GM12878 (cell line): ENCODE measurements around the gene CYB5B. TPM values are rescaled to one million over a fixed set of nuclear protein-coding genes. Genes with fewer than 3 reads are reported as not detected.
A peak's percentile ranks its signal among the peaks of the same experiment; 100 is the strongest.

Source experiments
- ASH2L ChIP-seq: fragments of 300-600, 200-600 bp; sonication (generic); IDR thresholded peaks from 2 replicates; pipeline ENCODE4 v1.6.1; 2017; ENCODE audit warnings: low read depth, mild to moderate bottlenecking, borderline replicate concordance
- GATAD2B ChIP-seq: fragments of 450-650 bp; conservative IDR thresholded peaks from 2 replicates; pipeline ENCODE4 v1.6.1; 2017; ENCODE audit warnings: low read depth, mild to moderate bottlenecking, moderate library complexity
- HCFC1 ChIP-seq: fragments of 150-350 bp; IDR thresholded peaks from 2 replicates; pipeline ENCODE4 v1.6.1; 2014; ENCODE audit warnings: low read length
- NR2F1 ChIP-seq: fragments of 450-650 bp; conservative IDR thresholded peaks from 2 replicates; pipeline ENCODE4 v1.6.1; 2017; ENCODE audit warnings: mild to moderate bottlenecking
- PAX8 ChIP-seq: fragments of 450-650 bp; IDR thresholded peaks from 2 replicates; pipeline ENCODE4 v1.6.1; 2017; ENCODE audit warnings: mild to moderate bottlenecking, moderate library complexity
- SIX5 ChIP-seq: IDR thresholded peaks from 2 replicates; pipeline ENCODE4 v1.6.1; 2011; ENCODE audit warnings: mild to moderate bottlenecking, low read depth, low read length, moderate library complexity; ENCODE audit not compliant: severe bottlenecking
- SMC3 ChIP-seq: IDR thresholded peaks from 2 replicates; pipeline ENCODE4 v1.6.1; 2011; ENCODE audit warnings: low read length, improper control_type of control experiment, borderline replicate concordance
- polyA plus RNA-seq, 11 experiments: library from polyadenylated mRNA; depleted of rRNA in 4 of 11; unstranded in 6 of 11; stranded (reverse) in 5 of 11; fragments of >200 nt; fragmentation: Nextera tagmentation in 4 of 11; fragmentation: Illumina TruSeq in 1 of 11; extraction: Ambion mirVana in 4 of 11; extraction: Trizol in 1 of 11; gene quantifications; 1 replicate in 1 of 11; 2 replicates in 10 of 11; pipeline versions ENCODE4 v1.2.1 to v1.2.3, GENCODE V29; 2011 to 2016; ENCODE audit warnings: inconsistent platforms in 2 of 11, missing spikeins in 2 of 11, low read depth in 1 of 11
- total RNA-seq, 4 experiments: library from RNA; depleted of rRNA in 3 of 4; stranded (reverse); fragments of >200 nt in 3 of 4; fragmentation: Illumina TruSeq in 1 of 4; extraction: Trizol in 1 of 4; gene quantifications; 2 replicates each; pipeline versions ENCODE4 v1.2.1 to v1.2.3, GENCODE V29; 2013 to 2021
- TF ChIP-seq, protein P1 (sequence below): fragments of 450-650 bp; IDR thresholded peaks from 2 replicates; pipeline ENCODE4 v1.6.1; 2017; ENCODE audit warnings: mild to moderate bottlenecking, moderate library complexity
- TF ChIP-seq, protein P2 (sequence below): IDR thresholded peaks from 2 replicates; pipeline ENCODE4 v1.6.1; 2012; ENCODE audit warnings: low read depth, low read length, improper control_type of control experiment
- TF ChIP-seq, protein P3 (sequence below): IDR thresholded peaks from 2 replicates; pipeline ENCODE4 v1.6.1; 2012; ENCODE audit warnings: improper control_type of control experiment, low read depth, low read length; ENCODE audit not compliant: insufficient replicate concordance
- TF ChIP-seq, protein P4 (sequence below): IDR thresholded peaks from 2 replicates; pipeline ENCODE4 v1.6.1; 2011; ENCODE audit warnings: low read depth, mild to moderate bottlenecking, low read length, moderate library complexity, borderline replicate concordance; ENCODE audit errors: extremely low read depth
- TF ChIP-seq, protein P5 (sequence below): fragments of 450-650 bp; IDR thresholded peaks from 2 replicates; pipeline ENCODE4 v1.6.1; 2017; ENCODE audit warnings: mild to moderate bottlenecking, low read depth, inconsistent platforms; ENCODE audit not compliant: poor library complexity, severe bottlenecking

CYB5B gene
- total and polyA plus RNA-seq, 10 of the 15 experiments (the other 5 are each of a cell fraction or from before 2014, with no cell fraction given): 145 to 305 (median 179) TPM

DNA sequence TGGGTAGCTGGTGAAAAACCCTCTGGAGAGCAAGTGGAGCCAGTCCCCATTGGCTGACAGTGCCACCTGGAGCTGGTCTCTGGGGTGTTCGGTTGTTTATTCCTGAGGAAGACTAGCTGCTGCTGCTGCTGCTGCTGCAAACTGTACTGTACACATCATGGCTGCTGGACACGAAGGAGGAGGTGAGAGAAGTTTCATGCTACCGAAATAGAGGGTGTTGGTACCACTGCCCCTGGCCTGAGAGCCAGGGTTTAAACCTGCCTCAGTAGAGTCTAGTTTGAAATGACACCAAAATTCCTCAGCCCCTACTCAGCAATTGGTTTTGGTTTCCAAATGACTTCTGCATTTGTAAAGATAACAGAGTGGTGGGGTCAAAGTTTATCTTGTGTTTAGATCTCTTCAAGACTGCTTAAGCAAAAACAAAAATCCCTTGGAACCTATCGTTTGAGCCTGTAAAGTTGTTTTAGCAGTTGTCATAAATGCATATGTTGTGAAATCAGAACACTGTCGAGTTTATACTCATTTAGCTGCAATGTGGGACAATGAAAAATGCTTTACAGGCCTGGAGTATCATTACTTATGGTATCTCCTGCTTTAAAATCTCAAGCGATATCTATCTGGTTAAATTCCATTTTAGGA lies 40.8 kb downstream of the CYB5B start (continued):
- TF ChIP-seq, protein P1, sequence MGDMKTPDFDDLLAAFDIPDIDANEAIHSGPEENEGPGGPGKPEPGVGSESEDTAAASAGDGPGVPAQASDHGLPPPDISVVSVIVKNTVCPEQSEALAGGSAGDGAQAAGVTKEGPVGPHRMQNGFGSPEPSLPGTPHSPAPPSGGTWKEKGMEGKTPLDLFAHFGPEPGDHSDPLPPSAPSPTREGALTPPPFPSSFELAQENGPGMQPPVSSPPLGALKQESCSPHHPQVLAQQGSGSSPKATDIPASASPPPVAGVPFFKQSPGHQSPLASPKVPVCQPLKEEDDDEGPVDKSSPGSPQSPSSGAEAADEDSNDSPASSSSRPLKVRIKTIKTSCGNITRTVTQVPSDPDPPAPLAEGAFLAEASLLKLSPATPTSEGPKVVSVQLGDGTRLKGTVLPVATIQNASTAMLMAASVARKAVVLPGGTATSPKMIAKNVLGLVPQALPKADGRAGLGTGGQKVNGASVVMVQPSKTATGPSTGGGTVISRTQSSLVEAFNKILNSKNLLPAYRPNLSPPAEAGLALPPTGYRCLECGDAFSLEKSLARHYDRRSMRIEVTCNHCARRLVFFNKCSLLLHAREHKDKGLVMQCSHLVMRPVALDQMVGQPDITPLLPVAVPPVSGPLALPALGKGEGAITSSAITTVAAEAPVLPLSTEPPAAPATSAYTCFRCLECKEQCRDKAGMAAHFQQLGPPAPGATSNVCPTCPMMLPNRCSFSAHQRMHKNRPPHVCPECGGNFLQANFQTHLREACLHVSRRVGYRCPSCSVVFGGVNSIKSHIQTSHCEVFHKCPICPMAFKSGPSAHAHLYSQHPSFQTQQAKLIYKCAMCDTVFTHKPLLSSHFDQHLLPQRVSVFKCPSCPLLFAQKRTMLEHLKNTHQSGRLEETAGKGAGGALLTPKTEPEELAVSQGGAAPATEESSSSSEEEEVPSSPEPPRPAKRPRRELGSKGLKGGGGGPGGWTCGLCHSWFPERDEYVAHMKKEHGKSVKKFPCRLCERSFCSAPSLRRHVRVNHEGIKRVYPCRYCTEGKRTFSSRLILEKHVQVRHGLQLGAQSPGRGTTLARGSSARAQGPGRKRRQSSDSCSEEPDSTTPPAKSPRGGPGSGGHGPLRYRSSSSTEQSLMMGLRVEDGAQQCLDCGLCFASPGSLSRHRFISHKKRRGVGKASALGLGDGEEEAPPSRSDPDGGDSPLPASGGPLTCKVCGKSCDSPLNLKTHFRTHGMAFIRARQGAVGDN: peak; percentile 85; the same call in 1 of the 2 replicates
- TF ChIP-seq SIX5: no peak
- no peak for TF ChIP-seq PAX8
- TF ChIP-seq GATAD2B: 0 out of 2 replicates have a peak, but pooled peaks have one; percentile 32
- peak; percentile 95 for TF ChIP-seq NR2F1
- TF ChIP-seq, protein P2, sequence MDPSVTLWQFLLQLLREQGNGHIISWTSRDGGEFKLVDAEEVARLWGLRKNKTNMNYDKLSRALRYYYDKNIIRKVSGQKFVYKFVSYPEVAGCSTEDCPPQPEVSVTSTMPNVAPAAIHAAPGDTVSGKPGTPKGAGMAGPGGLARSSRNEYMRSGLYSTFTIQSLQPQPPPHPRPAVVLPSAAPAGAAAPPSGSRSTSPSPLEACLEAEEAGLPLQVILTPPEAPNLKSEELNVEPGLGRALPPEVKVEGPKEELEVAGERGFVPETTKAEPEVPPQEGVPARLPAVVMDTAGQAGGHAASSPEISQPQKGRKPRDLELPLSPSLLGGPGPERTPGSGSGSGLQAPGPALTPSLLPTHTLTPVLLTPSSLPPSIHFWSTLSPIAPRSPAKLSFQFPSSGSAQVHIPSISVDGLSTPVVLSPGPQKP: no peak
- TF ChIP-seq, protein P3, sequence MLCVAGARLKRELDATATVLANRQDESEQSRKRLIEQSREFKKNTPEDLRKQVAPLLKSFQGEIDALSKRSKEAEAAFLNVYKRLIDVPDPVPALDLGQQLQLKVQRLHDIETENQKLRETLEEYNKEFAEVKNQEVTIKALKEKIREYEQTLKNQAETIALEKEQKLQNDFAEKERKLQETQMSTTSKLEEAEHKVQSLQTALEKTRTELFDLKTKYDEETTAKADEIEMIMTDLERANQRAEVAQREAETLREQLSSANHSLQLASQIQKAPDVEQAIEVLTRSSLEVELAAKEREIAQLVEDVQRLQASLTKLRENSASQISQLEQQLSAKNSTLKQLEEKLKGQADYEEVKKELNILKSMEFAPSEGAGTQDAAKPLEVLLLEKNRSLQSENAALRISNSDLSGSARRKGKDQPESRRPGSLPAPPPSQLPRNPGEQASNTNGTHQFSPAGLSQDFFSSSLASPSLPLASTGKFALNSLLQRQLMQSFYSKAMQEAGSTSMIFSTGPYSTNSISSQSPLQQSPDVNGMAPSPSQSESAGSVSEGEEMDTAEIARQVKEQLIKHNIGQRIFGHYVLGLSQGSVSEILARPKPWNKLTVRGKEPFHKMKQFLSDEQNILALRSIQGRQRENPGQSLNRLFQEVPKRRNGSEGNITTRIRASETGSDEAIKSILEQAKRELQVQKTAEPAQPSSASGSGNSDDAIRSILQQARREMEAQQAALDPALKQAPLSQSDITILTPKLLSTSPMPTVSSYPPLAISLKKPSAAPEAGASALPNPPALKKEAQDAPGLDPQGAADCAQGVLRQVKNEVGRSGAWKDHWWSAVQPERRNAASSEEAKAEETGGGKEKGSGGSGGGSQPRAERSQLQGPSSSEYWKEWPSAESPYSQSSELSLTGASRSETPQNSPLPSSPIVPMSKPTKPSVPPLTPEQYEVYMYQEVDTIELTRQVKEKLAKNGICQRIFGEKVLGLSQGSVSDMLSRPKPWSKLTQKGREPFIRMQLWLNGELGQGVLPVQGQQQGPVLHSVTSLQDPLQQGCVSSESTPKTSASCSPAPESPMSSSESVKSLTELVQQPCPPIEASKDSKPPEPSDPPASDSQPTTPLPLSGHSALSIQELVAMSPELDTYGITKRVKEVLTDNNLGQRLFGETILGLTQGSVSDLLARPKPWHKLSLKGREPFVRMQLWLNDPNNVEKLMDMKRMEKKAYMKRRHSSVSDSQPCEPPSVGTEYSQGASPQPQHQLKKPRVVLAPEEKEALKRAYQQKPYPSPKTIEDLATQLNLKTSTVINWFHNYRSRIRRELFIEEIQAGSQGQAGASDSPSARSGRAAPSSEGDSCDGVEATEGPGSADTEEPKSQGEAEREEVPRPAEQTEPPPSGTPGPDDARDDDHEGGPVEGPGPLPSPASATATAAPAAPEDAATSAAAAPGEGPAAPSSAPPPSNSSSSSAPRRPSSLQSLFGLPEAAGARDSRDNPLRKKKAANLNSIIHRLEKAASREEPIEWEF: no peak
- TF ChIP-seq ASH2L: no peak
- TF ChIP-seq, protein P4, sequence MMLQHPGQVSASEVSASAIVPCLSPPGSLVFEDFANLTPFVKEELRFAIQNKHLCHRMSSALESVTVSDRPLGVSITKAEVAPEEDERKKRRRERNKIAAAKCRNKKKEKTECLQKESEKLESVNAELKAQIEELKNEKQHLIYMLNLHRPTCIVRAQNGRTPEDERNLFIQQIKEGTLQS: no peak
- TF ChIP-seq, protein P5, sequence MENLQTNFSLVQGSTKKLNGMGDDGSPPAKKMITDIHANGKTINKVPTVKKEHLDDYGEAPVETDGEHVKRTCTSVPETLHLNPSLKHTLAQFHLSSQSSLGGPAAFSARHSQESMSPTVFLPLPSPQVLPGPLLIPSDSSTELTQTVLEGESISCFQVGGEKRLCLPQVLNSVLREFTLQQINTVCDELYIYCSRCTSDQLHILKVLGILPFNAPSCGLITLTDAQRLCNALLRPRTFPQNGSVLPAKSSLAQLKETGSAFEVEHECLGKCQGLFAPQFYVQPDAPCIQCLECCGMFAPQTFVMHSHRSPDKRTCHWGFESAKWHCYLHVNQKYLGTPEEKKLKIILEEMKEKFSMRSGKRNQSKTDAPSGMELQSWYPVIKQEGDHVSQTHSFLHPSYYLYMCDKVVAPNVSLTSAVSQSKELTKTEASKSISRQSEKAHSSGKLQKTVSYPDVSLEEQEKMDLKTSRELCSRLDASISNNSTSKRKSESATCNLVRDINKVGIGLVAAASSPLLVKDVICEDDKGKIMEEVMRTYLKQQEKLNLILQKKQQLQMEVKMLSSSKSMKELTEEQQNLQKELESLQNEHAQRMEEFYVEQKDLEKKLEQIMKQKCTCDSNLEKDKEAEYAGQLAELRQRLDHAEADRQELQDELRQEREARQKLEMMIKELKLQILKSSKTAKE: no peak
- TF ChIP-seq SMC3: no peak; the same call in 1 of the 2 replicates
- TF ChIP-seq HCFC1: no peak
